SW 1271 (cell line): ENCODE measurements around the gene SYNE3.

Experiments used
- DNase-seq, 2 experiments: peaks; one replicate each; lab custom pipeline; 2025; lab: John Stamatoyannopoulos, UW

SYNE3 gene

DNA sequence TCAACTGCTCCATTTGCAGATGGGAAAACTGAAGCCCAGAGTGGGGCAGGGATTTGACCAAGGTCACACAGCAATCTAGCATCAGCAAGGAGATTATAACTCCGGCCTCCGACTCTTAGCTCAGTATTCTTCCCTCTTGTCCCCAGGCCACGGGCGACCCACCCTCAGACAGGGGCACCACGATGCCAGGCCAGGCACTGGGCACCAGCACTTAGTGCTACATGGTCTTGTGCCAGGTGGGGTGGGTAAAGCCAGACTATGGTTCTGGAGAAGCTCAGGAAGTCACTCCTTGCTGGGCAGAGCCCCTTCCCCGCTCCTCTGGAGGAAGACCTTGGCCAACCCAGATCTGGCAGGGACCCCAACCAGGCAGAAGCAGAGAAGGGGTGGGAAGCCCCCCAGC is 41.5 kb downstream of the SYNE3 start:
- DNase-seq: no peak

GRCh38 chr14:95474486-95474885 is 42.0 kb downstream of the SYNE3 start:
- DNase-seq: no peak

GRCh38 chr14:95472819-95473251 is 43.6 kb downstream of the SYNE3 start:
- DNase-seq: no peak

- no peak for DNase-seq
These were observed 45.0 kb downstream of the SYNE3 start for GRCh38 chr14:95471476-95471875.

DNA sequence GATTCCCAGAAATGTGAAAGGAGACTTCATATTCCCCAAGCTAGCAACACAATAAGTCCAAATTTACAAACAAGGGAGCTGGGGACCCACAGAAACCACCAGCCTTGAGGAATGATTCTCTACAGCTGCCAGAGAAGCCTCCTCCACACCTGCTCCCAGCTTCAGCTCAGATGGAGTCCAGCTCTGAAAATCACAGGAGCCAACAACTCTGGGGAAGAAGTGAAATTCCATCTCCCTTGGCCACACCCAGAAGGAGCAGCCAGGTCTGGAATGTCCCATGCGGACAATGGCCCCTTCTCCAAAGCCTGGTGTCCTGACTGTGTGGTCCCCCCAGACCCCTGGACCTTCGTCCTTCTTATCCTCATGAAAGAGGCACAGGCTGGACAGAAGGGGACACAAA is 45.4 kb downstream of the SYNE3 start:
- no peak for DNase-seq

GRCh38 chr14:95469134-95469481 is 47.3 kb downstream of the SYNE3 start:
- no peak for DNase-seq

GRCh38 chr14:95468448-95469133 is 47.9 kb downstream of the SYNE3 start:
- no peak for DNase-seq

GRCh38 chr14:95467657-95468056 is 48.8 kb downstream of the SYNE3 start:
- no peak for DNase-seq

DNA sequence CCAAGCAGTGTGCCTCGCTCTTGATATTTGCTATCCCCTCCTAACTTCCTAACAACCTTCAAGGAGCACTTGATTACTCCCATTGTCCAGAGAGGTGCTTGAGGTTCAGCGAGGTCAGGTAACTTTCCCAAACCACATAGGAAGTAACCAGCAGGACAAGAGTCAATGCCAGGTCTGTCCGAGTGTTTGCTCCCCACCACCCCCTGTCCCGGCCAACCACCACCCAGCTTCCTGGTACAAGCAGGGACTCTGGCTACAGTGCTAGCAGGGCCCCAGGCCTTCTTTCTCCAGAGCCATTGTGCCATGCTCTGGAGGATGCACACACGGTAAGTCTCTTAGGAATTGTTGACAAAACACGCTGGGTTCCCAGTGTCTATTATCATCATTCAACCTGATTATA is 49.2 kb downstream of the SYNE3 start:
- DNase-seq: no peak
